Activated T-cell treated with anti-CD3 and anti-CD28 coated beads, Interleukin-2, amount 50 U/mL, for 4 hours (primary cell): ENCODE results near the gene HOXC12. TPM values are rescaled to one million over a fixed set of nuclear protein-coding genes. Genes with fewer than 3 reads are reported as not detected.
A peak's percentile ranks its signal among the peaks of the same experiment; 100 is the strongest.

Experiments
- ATAC-seq, 2 donors: fragments of 200-7000 bp; cut with Tn5 transposase; one replicate each; pipeline ENCODE4 v1.10.0; 2021
- DNase-seq: peaks from one replicate; pipeline ENCODE4 v3.0.0-alpha.2; 2020
- H3K27me3 Mint-ChIP-seq: one replicate; pipeline ENCODE4 v1.8.0; 2021; ENCODE audit warnings: low read depth, mixed read lengths
- H3K36me3 Mint-ChIP-seq: one replicate; pipeline ENCODE4 v1.8.0; 2022; ENCODE audit warnings: mixed read lengths; ENCODE audit not compliant: insufficient read depth
- H3K4me1 Mint-ChIP-seq: one replicate; pipeline ENCODE4 v1.8.0; 2021; ENCODE audit warnings: low read depth, mixed read lengths
- H3K4me3 Mint-ChIP-seq: one replicate; pipeline ENCODE4 v1.8.0; 2021; ENCODE audit warnings: mild to moderate bottlenecking, moderate library complexity, mixed read lengths
- H3K9me3 Mint-ChIP-seq: one replicate; pipeline ENCODE4 v1.8.0; 2021; ENCODE audit warnings: mixed read lengths
- total RNA-seq, 3 donors: library from RNA; stranded (reverse); gene quantifications; one replicate each; pipeline ENCODE4 v1.2.1, GENCODE V29; 2021

The HOXC12 gene
- total RNA-seq, 3 donors from 2014 or later, result not detected

DNA sequence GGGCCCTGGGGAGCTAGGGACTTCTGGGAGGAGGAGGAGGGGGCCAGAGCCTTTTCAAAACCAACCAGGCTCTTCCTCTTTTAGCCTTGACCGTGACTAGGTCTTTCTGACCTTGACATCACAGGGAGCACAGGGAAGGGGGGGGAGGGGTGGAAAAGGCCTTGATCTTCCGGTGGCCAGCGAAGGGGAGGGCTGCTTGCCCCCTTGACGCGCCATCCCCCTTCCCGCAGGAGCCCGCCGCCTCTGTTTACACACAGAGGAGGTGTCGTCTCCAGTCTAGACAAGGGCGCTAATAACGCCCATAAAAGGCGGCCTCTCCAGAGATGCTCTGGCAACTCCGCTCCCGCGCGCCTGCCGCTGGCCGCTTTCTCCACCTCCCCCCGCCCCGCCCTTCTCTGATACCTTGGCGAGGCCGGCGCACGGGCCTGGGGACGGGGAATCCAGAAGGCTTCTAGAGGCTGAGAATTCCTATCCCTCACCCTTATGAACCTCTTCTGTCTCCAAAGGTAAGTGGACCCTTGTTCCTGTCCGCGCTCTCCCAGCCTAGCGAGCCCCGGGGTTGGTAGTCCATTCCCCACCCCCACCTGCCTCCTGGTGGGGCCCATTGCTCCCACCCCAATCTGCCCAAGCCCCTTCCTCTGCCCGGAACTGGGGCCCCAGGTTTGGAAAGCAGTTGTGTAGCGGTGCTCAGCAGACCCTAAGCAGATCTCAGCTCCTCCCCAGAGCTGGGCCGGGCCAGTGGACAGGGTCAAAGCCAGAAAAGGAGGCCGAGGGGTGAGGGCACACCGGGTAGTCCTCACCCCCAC, 4.9 kb upstream of the HOXC12 start:
- H3K4me1 Mint-ChIP-seq, result peaks cover 11% of the 10 kb centered on the region
- peaks cover 94% of the 10 kb centered on the region for H3K27me3 Mint-ChIP-seq
- DNase-seq, result no peak
- H3K4me3 Mint-ChIP-seq, result no peak overlapping the region
- no peaks in the 10 kb centered on the region for H3K36me3 Mint-ChIP-seq
- no peak for ATAC-seq
- no peaks in the 10 kb centered on the region for H3K9me3 Mint-ChIP-seq

DNA sequence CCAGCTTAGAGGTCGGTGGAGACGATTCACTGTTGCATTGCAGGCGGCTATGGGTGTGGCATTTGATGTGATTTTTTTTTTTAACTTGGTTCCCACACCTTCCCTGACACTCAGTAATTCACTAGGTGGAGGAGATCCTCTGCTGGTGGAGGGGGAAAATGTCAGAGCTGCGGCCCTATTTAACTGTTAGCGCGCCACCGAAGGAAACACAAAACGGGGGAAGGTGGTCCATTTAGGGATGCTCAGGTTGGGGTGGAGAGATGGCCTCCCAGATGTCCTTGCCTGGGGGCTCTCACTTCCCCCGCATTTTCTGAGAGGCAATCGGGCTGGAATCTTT, 4.3 kb upstream of the HOXC12 start:
- ATAC-seq (no peak), DNase-seq (no peak)
- H3K9me3 Mint-ChIP-seq, result no peaks in the 10 kb centered on the region
- peaks cover 11% of the 10 kb centered on the region for H3K4me1 Mint-ChIP-seq
- no peaks in the 10 kb centered on the region for H3K36me3 Mint-ChIP-seq
- H3K4me3 Mint-ChIP-seq, result no peak overlapping the region
- H3K27me3 Mint-ChIP-seq, result peaks cover 91% of the 10 kb centered on the region

GRCh38 chr12:53950789-53951576, 3.7 kb upstream of the HOXC12 start:
- Mint-ChIP-seq H3K36me3 (no peaks in the 10 kb centered on the region), H3K9me3 (no peaks in the 10 kb centered on the region), H3K4me1 (peaks cover 14% of the 10 kb centered on the region), H3K27me3 (peaks cover 91% of the 10 kb centered on the region), H3K4me3 (no peak overlapping the region)
- no peak for ATAC-seq
- DNase-seq, result no peak

DNA sequence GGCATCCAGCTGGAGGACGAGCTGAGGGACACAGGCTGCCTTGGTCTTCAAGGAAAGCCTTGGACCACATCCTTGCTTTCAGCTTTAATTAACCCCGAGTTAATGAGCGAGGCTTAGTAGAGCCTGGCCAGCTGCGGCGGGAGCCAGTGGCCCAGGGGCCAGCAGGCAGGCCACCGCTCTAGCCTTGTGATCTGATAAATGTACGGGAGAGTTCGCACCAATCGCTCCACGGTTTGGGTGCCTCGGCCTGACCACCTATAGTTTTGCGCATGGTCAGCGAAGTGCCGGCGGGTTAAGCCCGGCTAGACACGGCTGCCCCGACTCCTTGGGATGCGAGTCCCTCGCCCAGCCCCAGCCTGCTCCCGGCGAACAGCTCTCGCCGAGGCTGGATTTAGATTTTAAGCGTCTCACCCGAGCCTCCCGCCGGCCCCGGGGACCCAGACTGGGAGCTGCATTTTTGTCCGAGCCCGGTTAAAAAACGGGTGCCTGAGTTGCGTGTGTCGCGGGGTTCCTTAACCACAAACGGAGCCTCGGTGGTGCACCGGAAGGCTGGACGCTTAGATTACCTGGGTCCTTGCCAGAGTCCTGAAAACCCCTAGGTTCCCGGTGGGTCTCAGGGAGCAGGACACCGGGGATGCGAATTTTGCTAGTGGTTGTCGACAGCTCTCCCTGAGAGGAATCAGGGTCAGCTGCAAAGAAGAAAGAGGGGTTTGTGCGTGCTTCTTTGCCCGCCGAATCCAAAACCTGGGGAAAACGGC, 2.9 kb upstream of the HOXC12 start:
- Mint-ChIP-seq H3K27me3 (peaks cover 91% of the 10 kb centered on the region), H3K36me3 (no peaks in the 10 kb centered on the region), H3K9me3 (no peaks in the 10 kb centered on the region), H3K4me3 (no peak overlapping the region), H3K4me1 (peaks cover 19% of the 10 kb centered on the region)
- ATAC-seq (no peak), DNase-seq (no peak)

- ATAC-seq, result no peak
- Mint-ChIP-seq H3K27me3 (peaks cover 94% of the 10 kb centered on the region), H3K4me3 (no peak overlapping the region), H3K36me3 (no peaks in the 10 kb centered on the region), H3K4me1 (peaks cover 21% of the 10 kb centered on the region), H3K9me3 (no peaks in the 10 kb centered on the region)
- DNase-seq, result no peak
Observed at GRCh38 chr12:53952335-53952694, 2.4 kb upstream of the HOXC12 start.

- Mint-ChIP-seq H3K4me1 (peaks cover 21% of the 10 kb centered on the region), H3K4me3 (no peak overlapping the region), H3K27me3 (peaks cover 94% of the 10 kb centered on the region), H3K36me3 (no peaks in the 10 kb centered on the region), H3K9me3 (no peaks in the 10 kb centered on the region)
- no peak for ATAC-seq
- DNase-seq, result no peak
Observed at GRCh38 chr12:53952871-53953734, 1.6 kb upstream of the HOXC12 start.

DNA sequence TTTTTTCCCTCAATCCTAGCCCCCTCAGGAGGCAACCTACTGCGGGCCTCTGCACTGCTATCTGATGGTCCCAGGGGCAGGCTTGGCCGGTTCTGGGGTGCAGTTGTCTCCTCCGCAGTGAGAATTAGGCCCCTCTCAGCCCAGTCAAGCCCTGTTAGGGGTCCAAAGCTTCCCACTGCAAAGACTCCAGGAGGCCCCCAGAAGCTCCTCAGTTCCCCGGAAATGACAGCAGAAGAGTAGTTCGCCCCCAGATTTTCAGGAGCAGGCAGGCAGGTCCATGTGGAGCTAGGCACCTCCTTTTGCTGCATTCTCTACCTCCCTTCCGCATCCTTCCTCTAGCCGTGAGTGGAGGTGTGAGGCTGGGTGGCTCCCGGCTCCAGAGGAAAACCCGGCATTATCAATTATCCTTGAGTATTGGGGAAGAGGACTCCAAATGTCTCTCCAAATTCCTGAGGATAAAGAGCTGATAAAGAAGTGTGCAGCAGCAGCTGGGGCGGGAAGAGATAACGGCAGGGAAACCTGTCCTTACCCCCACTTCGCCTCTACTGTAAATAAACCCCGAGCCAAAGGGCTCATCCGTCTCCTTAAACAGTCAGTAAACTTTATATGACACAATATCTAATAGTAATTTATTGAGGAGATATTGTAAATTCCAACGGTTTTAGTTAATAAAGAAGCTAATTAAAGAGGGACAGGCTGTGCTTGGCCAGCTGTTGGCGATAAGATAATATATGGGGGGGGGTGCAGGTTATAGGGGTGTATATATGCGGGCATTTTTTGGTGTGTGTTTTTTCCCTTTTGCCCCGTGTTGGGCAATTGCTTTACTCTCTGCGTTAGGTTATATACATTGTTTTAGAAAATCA, 641 bp upstream of the HOXC12 start:
- no peak for ATAC-seq
- no peaks in the 10 kb centered on the region for H3K9me3 Mint-ChIP-seq
- H3K4me3 Mint-ChIP-seq, result no peak overlapping the region
- H3K27me3 Mint-ChIP-seq, result peaks cover 92% of the 10 kb centered on the region
- no peak for DNase-seq
- peaks cover 21% of the 10 kb centered on the region for H3K4me1 Mint-ChIP-seq
- H3K36me3 Mint-ChIP-seq, result no peaks in the 10 kb centered on the region

GRCh38 chr12:53955036-53955775, 503 bp downstream of the HOXC12 start:
- Mint-ChIP-seq H3K9me3 (no peaks in the 10 kb centered on the region), H3K4me1 (peaks cover 22% of the 10 kb centered on the region), H3K4me3 (no peak overlapping the region), H3K36me3 (no peaks in the 10 kb centered on the region), H3K27me3 (peaks cover 92% of the 10 kb centered on the region)
- DNase-seq, result no peak
- ATAC-seq, result no peak

DNA sequence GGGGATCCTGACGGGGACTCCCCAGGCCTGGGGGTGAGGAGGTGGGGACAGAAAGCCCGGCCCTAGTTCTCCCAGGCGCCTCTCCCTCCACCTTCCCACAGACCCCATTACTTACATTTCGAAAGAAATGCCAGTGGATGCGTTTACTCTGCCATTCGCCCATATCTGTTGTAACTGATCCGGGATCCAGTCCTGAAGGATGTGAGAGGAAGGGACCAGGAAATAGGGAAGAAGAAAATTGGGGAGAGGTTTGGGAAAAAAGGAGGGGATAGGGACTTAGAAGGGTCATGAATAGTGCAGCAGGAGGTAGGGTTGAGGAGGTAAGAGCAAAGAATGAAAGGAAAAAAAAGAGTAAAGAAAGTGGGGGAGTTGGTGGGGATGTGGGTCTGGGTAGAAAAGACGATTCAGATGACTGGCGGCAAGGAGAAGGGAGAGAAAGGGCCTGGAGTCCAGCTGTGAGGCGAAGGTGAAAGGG, 1.1 kb downstream of the HOXC12 start:
- H3K4me3 Mint-ChIP-seq, result no peak overlapping the region

GRCh38 chr12:53956251-53956887, 1.7 kb downstream of the HOXC12 start:
- peaks cover 86% of the 10 kb centered on the region for H3K27me3 Mint-ChIP-seq
- ATAC-seq (peak in 1 of 2 donors; percentile 38), DNase-seq (no peak)
- H3K4me3 Mint-ChIP-seq, result no peak overlapping the region
- peaks cover 22% of the 10 kb centered on the region for H3K4me1 Mint-ChIP-seq
- H3K9me3 Mint-ChIP-seq, result no peaks in the 10 kb centered on the region
- no peaks in the 10 kb centered on the region for H3K36me3 Mint-ChIP-seq

More for the DNA sequence above, 1.1 kb downstream of the HOXC12 start:
- no peak for ATAC-seq
- Mint-ChIP-seq H3K9me3 (no peaks in the 10 kb centered on the region), H3K36me3 (no peaks in the 10 kb centered on the region), H3K4me1 (peaks cover 26% of the 10 kb centered on the region), H3K27me3 (peaks cover 91% of the 10 kb centered on the region)
- DNase-seq, result no peak

DNA sequence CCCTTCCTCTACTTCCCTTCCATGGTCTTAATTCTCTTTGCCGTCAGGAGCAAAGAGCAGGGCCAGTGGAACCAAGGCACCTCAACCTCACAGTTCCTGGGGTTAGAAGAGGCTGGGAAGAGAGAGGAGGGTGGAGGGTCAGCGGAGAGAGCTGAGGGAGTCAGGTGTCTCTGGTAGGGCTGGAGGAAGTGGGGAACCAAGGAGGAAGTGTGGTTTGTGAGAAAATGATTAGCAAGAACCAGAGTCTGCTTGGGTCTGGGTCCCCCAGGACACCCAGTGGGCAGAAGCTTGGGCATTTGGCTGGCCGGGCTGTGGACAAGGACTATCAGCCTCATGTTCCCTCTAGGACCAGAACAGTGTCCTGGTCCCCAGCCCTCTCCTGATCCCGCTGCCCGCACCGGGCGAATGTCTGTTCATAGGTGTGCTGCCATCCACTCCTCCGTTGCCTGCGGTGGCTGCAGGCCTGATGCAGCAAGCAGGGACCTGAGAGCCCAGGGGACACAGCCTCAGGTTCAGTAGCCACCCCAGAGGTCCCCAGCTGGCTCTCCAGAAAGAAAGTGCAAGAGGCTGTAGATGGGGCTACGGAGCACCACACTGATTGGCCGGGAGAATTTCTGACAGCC, 2.3 kb downstream of the HOXC12 start:
- H3K4me3 Mint-ChIP-seq, result no peak overlapping the region
- DNase-seq (no peak), ATAC-seq (no peak)
- peaks cover 86% of the 10 kb centered on the region for H3K27me3 Mint-ChIP-seq
- H3K4me1 Mint-ChIP-seq, result peaks cover 20% of the 10 kb centered on the region
- H3K9me3 Mint-ChIP-seq, result no peaks in the 10 kb centered on the region
- H3K36me3 Mint-ChIP-seq, result no peaks in the 10 kb centered on the region

- no peaks in the 10 kb centered on the region for H3K9me3 Mint-ChIP-seq
- no peaks in the 10 kb centered on the region for H3K36me3 Mint-ChIP-seq
- H3K4me1 Mint-ChIP-seq, result peaks cover 20% of the 10 kb centered on the region
- no peak overlapping the region for H3K4me3 Mint-ChIP-seq
- DNase-seq, result no peak
- H3K27me3 Mint-ChIP-seq, result peaks cover 86% of the 10 kb centered on the region
- ATAC-seq, result no peak
Observed at GRCh38 chr12:53958128-53958527, 3.4 kb downstream of the HOXC12 start.
